NB4 (cell line): ENCODE measurements around the gene DBF4B.

Source experiments
- DNase-seq: peaks from one replicate; pipeline ENCODE4 v3.0.0; 2010; ENCODE audit warnings: low read depth
- H3K4me3 ChIP-seq: one replicate; pipeline ENCODE4 v1.5.1; 2011; ENCODE audit warnings: mild to moderate bottlenecking, low read depth, low read length, moderate library complexity
- MYC ChIP-seq: IDR thresholded peaks from 2 replicates; pipeline ENCODE4 v1.6.1; 2011; ENCODE audit warnings: low read depth, low read length
- POLR2A ChIP-seq: IDR thresholded peaks from 2 replicates; pipeline ENCODE4 v1.6.1; 2011; ENCODE audit warnings: mild to moderate bottlenecking; ENCODE audit not compliant: insufficient read length; ENCODE audit errors: extremely low read depth
- TF ChIP-seq, protein P1 (sequence below): IDR thresholded peaks from 2 replicates; pipeline ENCODE4 v1.6.1; 2011; ENCODE audit warnings: low read depth, low read length
- TF ChIP-seq, protein P2 (sequence below): IDR thresholded peaks from one replicate; pipeline ENCODE4 v1.5.1; 2012; ENCODE audit warnings: low read depth, low read length

Gene DBF4B

DNA sequence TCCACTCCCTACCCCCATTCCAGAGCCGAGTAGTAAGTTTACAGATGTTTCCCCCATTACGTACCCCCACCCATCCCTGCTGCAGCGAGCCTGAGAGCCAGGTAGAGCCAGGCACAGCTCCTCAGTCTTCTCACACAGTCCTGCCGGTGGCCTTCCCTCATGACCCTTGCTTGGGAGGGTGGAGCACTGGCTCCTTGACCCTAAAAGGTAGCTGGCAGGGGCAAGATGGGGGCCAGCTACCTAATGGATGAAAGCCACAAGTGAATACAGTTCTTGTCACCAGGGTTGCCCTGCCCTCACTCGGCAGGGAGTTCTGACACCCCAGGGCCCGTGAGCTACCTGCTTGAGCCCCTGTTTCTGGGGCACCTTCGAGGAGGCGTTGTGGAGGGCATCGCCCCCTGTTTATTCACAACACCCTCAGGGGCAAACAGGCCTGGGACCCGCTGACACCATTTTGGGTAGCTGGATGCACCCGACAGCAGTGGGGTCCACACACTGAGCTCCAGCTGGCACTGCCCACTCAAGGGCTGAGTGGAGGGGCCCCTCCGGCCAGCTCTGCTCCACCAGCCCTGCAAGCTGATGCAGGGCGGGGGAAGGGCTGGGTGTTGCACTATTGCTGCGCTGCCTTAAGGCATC, 72.5 kb downstream of the DBF4B start:
- TF ChIP-seq POLR2A (no peak), MYC (no peak)
- TF ChIP-seq, protein P1, sequence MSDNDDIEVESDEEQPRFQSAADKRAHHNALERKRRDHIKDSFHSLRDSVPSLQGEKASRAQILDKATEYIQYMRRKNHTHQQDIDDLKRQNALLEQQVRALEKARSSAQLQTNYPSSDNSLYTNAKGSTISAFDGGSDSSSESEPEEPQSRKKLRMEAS: no peak
- TF ChIP-seq, protein P2, sequence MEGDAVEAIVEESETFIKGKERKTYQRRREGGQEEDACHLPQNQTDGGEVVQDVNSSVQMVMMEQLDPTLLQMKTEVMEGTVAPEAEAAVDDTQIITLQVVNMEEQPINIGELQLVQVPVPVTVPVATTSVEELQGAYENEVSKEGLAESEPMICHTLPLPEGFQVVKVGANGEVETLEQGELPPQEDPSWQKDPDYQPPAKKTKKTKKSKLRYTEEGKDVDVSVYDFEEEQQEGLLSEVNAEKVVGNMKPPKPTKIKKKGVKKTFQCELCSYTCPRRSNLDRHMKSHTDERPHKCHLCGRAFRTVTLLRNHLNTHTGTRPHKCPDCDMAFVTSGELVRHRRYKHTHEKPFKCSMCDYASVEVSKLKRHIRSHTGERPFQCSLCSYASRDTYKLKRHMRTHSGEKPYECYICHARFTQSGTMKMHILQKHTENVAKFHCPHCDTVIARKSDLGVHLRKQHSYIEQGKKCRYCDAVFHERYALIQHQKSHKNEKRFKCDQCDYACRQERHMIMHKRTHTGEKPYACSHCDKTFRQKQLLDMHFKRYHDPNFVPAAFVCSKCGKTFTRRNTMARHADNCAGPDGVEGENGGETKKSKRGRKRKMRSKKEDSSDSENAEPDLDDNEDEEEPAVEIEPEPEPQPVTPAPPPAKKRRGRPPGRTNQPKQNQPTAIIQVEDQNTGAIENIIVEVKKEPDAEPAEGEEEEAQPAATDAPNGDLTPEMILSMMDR: no peak
- no peak for DNase-seq
- H3K4me3 ChIP-seq: no peak overlapping the region

DNA sequence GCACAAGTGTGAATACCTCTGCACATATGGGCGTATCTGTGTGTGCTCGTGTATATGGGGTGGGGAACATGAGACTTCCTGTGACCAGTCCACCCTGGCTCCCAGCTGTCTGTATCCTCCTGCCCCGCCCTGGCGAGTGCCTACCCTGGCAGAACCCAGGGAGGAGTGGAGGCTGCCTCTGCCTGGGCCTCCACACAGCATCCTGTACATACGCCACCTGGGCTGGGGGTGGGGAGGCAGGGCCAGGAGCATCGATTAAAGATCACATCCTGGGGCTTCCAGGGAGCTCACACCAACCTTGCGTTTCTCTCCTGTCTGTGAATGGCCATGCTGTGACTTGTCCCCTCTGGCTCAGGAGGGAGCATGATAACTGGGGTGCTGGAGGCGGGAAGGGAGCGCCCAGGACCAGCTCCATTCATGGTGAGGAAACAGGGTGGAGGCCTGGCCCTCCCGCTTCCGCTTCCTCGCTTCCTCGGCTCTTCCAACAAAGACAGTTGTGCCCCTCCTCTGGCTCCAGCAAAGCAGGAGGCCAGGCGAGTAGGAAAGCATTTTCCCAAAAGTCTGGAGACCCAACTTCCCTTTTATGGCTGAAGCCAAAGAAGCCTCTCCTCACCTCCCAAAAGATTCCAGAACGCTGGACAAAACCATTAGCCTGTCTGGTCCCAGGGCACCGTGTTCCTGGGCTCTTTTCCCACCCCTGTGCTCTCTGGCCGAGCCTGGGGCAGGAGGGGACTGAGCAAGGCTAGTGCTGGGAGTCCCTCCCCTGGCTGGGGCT, 73.3 kb downstream of the DBF4B start:
- TF ChIP-seq, protein P2: no peak
- TF ChIP-seq MYC: no peak
- no peak for TF ChIP-seq POLR2A
- TF ChIP-seq, protein P1: no peak
- no peak overlapping the region for H3K4me3 ChIP-seq
- DNase-seq: no peak

DNA sequence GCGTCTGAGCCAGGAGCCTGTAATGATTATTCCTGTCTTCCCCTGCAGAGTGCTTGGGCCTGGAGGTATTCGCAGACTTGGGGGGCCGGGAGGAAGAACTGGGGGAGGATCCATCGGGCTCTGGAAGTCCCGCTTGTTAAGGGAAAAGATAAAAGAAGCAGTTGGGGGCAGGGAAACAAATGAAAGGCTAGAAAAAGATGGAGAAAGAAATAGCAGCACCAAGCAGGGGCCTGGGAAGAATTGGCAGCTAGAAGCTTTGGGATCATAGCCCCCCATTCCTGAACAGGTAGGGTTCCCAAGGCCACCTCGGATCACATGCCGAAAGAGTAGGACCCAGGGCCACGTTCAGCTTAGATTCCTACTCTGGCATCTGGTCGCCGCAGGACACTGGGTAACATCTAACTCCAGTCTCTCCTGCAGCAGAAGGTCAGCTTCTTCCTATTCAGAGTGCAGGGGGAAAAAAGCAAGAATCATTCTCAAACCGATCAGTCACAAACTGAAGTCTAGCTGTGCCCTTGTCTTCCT, 73.9 kb downstream of the DBF4B start:
- no peak overlapping the region for H3K4me3 ChIP-seq
- DNase-seq: no peak
- TF ChIP-seq, protein P2: no peak
- TF ChIP-seq MYC (no peak), POLR2A (no peak)
- TF ChIP-seq, protein P1: no peak

DNA sequence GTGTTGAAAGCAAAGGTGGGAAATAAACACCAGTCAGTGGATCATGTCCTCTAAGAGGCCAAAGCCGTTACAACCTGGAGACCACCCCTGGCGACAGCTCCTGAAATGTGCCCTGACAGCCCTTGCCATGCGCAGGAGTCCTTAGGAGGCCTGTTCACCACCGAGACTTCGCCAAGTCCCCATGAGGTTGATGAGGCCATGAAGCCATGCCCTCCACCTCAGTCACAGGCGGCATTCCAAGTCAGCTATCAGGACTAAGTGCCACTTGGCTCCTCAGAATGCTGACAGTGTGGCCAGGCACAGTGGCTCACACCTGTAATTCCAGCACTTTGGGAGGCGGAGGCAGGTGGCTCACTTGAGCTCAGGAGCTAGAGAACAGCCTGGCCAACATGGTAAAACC, 77.5 kb downstream of the DBF4B start:
- TF ChIP-seq, protein P1: no peak
- no peak for TF ChIP-seq MYC
- TF ChIP-seq POLR2A: no peak
- TF ChIP-seq, protein P2: no peak
- no peak for DNase-seq
- H3K4me3 ChIP-seq: no peak overlapping the region

DNA sequence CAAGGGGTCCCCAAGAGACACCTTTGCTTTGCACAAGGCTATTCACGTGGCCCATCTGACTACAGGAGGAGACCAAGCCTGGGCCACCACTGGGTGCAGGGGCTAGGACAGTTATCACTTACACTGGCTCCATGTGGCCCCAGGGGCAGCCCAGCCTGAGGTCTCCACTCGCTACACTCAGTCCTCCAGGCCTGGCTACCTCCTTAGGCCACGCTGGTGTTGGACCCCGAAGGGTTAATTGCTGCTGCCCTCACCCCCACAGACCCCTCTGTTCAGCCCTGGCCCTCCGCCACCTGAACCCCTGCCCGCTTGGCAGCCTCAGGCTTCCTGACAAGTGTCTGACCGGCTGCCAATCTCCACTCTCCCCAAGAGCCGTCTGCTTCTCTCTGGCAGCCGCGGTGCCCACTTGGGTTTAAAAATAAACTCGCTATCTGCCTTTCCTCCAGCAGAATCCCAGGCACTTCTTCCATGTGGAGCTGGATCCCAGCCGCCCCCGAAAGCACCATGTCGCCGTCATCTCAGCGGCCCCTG, 78.2 kb downstream of the DBF4B start:
- H3K4me3 ChIP-seq: no peak overlapping the region
- TF ChIP-seq POLR2A: no peak
- TF ChIP-seq, protein P2: no peak
- TF ChIP-seq, protein P1: no peak
- TF ChIP-seq MYC: no peak
- no peak for DNase-seq
